Vagina (tissue), 2 donors: ENCODE measurements around the gene GRK4.

Experiments
- CTCF ChIP-seq, 3 experiments: fragments of 450-650 bp in 2 of 3; fragments of 200-600 bp in 1 of 3; sonication (generic) in 1 of 3; IDR thresholded peaks; one replicate each; pipeline ENCODE4 v1.5.1; 2017 to 2019; ENCODE audit warnings: antibody characterized with exemption in 3 of 3, mild to moderate bottlenecking in 2 of 3, moderate library complexity in 2 of 3
- POLR2A ChIP-seq, 2 donors: fragments of 450-650 bp; IDR thresholded peaks; one replicate each; pipeline ENCODE4 v1.6.1; 2017; ENCODE audit warnings: antibody characterized with exemption in 2 of 2, mild to moderate bottlenecking in 2 of 2, moderate library complexity in 2 of 2
- POLR2AphosphoS5 ChIP-seq, 2 donors: sonication (generic); formaldehyde crosslinking; IDR thresholded peaks; one replicate each; pipeline ENCODE4 v1.9.0; 2017; ENCODE audit warnings: antibody characterized with exemption in 2 of 2, mild to moderate bottlenecking in 2 of 2, low read depth in 1 of 2; ENCODE audit not compliant: insufficient read depth in 1 of 2

- TF ChIP-seq CTCF (IDR thresholded peaks at IDR 0.05) (no peak), POLR2A (IDR thresholded peaks at IDR 0.05) (no peak), POLR2AphosphoS5 (IDR thresholded peaks at IDR 0.05; ENCODE audit: insufficient read depth in 1 of 2, low read depth in 1 of 2) (no peak)
Measured at GRCh38 chr4:2981256-2981819, 18.0 kb downstream of the GRK4 start.
